Esophagus squamous epithelium (tissue), 4 donors: ENCODE measurements around the gene ZIC4.

Experiments used
- CTCF ChIP-seq, 6 experiments: fragments of 450-650 bp in 4 of 6; fragments of 200-600 bp in 2 of 6; sonication (generic) in 2 of 6; IDR thresholded peaks; one replicate each; pipeline ENCODE4 v1.5.1; 2016 to 2019; ENCODE audit warnings: antibody characterized with exemption in 6 of 6, mild to moderate bottlenecking in 4 of 6, moderate library complexity in 4 of 6
- POLR2A ChIP-seq, 4 donors: fragments of 450-650 bp; IDR thresholded peaks; one replicate each; pipeline ENCODE4 v1.6.1; 2017; ENCODE audit warnings: antibody characterized with exemption in 4 of 4, mild to moderate bottlenecking in 4 of 4, moderate library complexity in 3 of 4

- TF ChIP-seq CTCF (IDR thresholded peaks at IDR 0.05) (no peak), POLR2A (IDR thresholded peaks at IDR 0.05) (no peak)
Measured at GRCh38 chr3:147377412-147378367, 28.7 kb downstream of the ZIC4 start.
